HG03558 (cell line): ENCODE data around the gene FMN1.
"Not testable (repeated sequence)": the region's sequence is repeated elsewhere in the genome, so short reads cannot be mapped to it uniquely, and the experiment has no call there.

ENCODE experiments used
- ATAC-seq: cut with Tn5 transposase; IDR thresholded peaks from one replicate; pipeline ENCODE4 v1.9.1; 2021; ENCODE audit warnings: moderate number of reproducible peaks; ENCODE audit not compliant: unreplicated experiment; ENCODE audit errors: extremely low read depth

Gene FMN1

GRCh38 chr15:33098094-33099058 is 96.1 kb downstream of the FMN1 start:
- ATAC-seq = no peak

- no peak for ATAC-seq
Observed at GRCh38 chr15:33096134-33096533, 98.4 kb downstream of the FMN1 start.

GRCh38 chr15:33095641-33096040 is 98.9 kb downstream of the FMN1 start:
- no peak for ATAC-seq

DNA sequence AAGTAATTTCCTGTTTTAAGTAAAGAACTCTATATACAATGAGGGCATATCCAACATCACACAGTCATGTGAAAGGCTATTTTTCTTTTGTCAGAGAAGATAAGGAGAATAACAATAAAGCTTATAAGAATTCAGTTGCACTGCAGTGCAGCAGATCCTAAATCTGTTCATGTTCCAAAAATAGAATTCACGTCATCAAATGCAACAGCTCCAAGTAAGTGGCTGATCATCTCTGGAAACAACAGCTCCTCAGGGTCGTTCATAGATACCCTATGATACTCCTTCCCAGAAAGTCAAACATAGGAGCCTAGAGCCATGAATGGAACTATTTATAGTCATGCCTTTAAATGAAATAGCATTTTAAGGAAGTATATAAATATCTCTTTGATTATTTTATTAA is 100.2 kb downstream of the FMN1 start:
- ATAC-seq = no peak

DNA sequence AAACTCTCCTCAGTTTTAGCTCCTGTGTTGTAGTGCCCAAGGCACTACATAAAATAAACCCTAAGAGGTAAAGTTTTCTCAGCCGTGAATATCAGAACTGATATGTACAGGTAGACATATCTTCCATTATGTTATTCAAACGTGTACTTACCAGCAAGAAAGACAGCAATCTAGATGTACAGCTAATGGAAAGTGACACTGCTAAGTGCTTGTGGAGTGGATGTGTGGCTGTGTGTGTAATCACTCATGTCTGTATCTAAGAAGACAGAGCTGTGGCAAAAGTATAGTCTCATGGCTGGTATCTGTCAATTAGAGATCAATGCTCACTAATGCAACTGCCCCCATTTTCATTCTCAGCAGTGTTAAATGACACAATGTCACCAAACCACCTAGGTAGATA is 101.3 kb downstream of the FMN1 start:
- no peak for ATAC-seq

GRCh38 chr15:33091983-33092693 is 102.4 kb downstream of the FMN1 start:
- ATAC-seq = no peak

- no peak for ATAC-seq
Observed at GRCh38 chr15:33089878-33090757, 104.4 kb downstream of the FMN1 start.

DNA sequence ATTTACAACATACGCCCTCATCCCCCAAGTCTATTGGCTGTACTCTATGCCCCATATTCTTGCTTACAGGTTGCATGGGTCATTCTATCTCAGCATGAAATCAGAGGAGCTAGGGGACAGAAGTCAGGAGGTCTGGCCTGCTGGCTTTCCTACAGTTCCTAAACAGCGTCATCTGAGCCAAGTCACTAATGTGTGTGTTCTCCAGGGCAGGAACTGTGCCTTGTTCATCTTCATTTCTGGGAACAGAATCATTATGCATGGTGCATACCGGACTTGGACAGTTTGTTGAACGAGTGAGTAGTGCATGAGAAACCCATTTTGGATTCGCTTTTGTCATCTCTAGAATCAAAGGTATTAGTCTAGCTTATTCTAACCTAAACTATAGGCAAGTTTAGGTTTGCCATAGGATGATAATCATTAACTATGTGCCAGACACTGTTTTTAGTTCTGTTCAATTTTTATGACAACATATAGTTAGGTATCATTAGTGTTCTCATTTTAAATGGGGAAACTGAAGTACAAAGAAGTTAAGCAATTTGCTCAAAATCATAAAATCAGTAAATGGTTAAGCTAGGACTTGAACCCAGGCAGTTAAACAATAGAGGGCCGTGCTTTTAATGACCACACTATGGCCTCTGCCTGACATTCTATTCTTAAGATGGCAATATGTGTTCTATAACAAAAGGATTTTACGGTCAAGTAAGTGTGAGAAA is 105.2 kb downstream of the FMN1 start:
- no peak for ATAC-seq

DNA sequence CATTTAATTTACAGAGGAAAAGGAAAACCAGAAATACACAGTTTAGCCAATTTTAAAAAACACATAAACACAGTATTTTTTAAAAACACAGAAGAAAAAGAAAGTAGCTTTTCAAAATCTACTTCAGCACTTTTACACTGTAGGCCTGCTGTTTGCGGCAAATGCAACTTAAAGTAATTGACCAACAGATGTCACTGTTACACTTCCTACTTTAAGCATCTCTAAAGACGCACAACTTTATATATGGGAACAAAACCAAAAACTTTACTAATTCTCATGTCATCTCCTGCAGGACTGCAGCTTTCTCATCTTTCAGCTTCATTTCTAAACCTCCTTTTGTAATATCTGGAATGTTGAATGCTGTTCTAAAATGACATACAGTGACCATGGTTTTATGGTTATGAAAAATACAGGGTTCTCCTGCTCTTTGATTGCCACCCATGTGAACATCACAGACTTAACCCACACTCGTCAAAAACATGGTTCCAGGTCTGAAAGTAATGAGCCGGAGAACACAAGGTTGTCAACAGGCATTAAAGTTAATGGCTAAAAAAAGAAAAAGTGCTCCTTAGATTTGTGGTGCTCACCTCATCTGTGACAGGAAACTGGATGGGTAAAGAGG is 107.9 kb downstream of the FMN1 start:
- ATAC-seq = no peak

- ATAC-seq = no peak
Observed at GRCh38 chr15:33084661-33085060, 109.9 kb downstream of the FMN1 start.

GRCh38 chr15:33083232-33084081 is 111.1 kb downstream of the FMN1 start:
- no peak for ATAC-seq

DNA sequence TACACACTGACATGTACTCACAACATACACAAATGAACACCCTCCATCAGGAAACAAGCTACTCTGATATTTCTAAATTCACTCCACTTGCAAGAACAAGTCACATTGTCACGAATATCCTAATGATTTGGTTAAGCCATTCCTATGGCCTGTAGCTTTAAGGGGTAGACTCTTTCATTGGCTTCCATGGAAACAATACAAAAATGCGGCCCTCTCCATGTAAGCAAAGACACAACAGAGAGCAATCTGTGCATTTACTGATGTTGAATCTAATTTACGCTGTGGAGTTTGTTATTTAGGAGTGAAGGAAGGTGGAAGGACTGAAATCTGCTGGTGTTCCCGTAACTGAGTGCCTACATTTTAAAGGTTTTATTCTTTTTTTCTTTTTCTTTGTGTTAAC is 114.5 kb downstream of the FMN1 start:
- no peak for ATAC-seq

DNA sequence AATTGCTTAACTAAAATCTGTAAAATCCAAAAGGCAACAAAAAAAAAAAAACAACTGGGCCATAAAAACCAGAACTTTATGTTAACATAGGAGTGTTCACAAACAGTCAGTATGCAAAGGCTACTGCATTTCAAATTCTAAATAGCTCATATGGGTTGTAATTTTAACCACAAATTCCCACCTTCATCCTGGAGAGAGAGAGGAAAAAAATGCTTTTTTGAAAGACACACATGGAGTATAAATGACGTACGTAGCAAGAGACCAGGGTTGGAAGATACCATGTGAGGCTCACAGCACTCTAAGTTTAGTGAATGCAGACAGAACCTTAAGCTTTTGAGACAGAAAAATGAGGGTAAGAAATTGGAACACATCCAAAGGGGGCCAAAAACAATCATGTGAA is 115.9 kb downstream of the FMN1 start:
- no peak for ATAC-seq

DNA sequence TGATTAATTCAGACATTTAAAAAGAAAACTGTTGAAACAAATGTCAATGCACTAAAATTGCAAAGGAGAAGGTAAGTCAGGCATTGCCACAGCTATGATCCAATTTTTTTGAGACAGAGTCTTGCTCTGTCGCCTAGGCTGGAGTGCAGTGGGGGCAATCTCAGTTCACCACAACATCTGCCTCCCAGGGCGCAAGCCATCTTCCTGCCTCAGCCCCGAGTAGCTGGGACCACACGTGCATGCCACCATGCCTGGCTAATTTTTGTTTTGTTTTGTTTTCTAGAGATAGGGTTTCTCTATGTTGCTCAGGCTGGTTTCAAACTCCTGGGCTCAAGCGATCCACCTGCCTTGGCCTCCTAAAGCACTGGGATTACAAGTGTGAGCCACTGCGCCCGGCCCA is 117.6 kb downstream of the FMN1 start:
- ATAC-seq = no peak

GRCh38 chr15:33074942-33075341 is 119.6 kb downstream of the FMN1 start:
- no peak for ATAC-seq

DNA sequence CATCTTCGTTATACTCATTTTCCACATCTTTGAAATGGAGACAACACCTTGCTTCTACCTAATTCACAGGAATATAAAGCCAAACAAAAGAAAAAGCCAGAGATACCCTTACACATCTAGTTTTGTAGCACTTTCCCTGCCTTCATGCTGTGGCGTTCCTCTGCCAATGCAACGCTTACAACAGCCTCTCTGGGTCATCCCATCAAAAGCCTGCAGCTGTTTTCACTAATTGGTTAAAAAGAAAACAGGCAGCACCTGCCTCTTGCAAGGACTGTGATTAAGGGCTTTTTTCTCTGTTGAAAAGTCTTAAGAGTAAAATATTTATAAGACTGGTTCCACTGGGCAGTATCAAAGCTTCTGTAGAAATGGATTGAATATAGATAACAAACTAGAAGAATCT is 120.3 kb downstream of the FMN1 start:
- ATAC-seq = no peak

- ATAC-seq = no peak
Observed at GRCh38 chr15:33071451-33071850, 123.1 kb downstream of the FMN1 start.

DNA sequence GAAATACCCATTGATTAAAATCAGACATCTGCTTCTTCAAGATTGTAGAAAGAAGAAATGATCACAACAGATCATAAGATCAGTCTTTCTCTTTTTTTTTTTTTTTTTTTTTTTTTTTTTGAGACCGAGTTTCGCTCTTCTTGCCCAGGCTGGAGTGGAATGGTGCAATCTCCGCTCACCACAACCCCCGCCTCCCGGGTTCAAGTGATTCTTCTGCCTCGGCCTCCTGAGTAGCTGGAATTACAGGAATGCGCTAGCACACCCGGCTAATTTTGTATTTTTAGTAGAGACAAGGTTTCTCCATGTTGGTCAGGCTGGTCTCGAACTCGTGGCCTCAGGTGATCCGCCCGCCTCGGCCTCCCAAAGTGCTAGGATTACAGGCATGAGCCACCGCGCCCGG is 124.6 kb downstream of the FMN1 start:
- ATAC-seq = not testable (repeated sequence)

- ATAC-seq = no peak
Observed at GRCh38 chr15:33069161-33069560, 125.4 kb downstream of the FMN1 start.
